HG02884 (cell line): Measurements from ENCODE around the gene SLC12A7.

Experiments
- ATAC-seq: cut with Tn5 transposase; IDR thresholded peaks from one replicate; pipeline ENCODE4 v1.9.1; 2021; ENCODE audit warnings: mild to moderate bottlenecking, moderate library complexity; ENCODE audit not compliant: unreplicated experiment

Gene SLC12A7

DNA sequence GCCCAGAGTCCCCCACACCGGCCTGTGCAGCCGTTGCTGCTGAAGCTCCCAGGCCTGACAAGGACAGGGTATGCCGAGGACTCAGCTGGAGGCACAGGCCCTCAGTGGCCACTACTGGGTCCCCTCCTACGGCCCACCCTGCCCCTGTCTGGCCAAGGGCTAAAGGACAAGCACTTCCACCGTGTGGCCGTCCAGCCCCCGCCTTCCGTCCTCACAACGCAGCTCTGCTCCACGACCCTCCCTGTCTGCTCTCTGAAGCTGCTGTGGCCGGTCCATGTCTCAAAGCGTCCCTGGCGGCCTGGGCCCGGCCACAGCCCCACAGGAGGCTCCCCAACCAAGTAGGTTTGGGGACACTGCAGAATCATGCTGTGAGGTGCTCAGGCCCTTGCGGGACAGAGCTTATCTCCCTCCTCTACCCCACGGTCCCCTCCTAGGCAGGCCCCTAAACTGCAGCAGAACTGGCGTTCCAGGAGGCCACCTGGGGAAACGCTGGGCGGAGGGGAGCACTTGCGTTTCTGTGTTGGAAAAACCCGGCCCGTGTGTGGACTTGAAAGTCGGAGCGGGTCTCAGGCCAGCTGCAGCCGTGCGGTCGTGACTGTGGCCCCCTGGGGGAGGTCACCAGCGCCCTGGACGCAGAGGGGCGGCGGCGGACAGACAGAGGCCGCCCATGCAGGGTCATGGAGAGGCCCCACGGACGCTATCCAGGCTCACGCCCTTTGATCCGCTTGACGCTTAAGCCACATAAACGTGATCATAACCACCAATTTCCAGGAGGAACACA lies 57.7 kb downstream of the SLC12A7 start:
- no peak for ATAC-seq

DNA sequence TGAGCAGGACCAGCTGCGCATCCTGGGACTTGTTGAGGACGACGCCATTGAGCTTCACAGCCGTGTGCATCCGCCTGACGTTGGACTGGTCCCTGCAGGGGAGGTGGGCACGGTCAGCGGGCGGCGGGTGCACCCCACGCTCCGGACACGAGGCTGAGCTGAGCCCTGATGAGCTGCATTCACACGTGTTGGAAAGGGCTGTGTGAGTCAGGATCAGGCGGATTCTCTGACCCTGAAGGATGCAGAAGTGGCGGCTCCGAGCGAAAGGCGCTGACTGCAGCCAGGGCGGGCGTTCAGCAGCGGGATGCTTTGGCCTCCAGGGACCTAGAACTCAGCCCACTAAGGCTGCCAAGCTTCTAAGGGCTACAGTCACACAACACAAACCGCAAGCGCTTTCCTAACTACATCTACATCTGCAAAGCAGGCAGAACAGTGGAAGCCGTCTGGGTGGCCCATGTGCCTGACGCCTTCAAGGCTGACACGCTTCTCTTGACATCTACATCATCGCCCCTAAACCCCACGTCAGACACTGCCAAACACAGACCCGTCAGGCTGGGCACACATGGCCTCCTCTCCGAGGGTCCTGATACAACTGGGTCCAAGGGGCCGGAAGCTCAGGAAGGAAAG lies 58.4 kb downstream of the SLC12A7 start:
- no peak for ATAC-seq

DNA sequence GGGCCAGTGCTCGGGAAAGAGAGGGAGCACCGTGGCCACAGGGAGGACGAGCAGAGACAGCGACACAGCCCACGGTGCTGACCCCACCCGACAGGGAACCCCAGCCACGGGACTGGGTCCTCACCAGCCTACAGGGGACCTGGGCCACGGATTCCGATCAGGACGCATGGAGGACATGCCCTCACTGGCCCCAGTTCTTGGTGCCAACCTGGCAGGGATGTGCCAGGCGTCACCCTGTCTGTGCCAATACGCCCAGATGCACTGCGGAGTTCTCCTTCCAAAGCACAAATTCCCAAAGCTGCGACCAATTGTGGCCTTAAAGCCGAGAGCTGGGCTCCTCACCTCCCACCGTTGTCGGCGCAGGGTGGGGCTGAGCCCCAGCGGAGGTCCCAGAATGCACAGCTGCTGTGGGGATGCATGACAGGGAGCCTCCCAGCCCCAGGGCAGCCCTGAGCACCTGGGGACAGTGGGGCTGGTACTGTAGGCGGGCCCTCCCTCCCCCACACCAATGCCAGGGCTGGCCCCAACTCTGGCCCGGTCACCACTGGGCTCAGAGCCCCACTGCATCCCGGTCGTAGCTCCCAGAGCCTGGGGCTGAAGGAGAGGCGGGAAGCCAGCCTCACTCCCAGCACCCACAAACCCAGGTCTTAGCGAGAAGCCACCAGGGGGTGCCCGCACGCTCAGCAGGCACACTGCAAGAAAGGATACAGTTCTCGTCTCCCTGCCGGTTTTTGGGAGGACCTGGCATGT lies 59.0 kb downstream of the SLC12A7 start:
- no peak for ATAC-seq

DNA sequence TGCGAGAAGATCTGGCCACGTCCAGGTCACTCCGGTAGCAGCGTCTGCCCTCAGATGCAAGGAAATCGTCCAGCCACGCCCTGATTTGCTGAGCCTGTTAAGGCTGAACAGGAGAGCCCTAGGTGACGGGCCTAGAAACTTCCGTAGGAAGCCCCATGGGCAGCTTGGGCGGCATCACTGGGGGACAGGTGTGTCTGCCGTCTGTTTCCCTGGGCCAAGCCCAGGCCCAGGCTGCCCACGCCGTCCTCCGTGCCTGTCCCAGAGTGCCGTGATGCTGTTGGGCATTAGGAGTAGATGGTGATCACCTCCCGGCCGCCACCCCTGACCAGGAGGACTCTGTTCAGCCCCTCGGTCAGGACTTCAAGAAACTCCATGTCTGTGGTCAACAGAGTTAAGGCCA lies 59.8 kb downstream of the SLC12A7 start:
- no peak for ATAC-seq

DNA sequence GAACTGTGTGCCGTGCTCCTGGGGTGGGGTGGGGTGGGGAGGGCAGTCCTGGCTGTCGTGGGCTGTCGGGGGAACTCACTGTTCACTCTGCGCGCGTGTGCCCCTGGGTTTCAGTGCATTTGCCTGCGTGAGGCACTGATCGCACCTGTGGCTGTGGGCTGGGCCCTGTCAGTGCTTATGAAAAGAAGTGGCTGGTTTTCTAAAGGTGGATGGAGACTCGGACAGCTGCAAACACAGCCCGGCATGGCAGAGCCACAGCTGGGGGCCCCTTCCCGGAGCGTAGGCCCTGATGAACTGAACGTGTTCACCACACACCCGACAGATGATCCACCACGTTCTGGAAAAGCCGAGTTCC lies 60.5 kb downstream of the SLC12A7 start:
- ATAC-seq: no peak

DNA sequence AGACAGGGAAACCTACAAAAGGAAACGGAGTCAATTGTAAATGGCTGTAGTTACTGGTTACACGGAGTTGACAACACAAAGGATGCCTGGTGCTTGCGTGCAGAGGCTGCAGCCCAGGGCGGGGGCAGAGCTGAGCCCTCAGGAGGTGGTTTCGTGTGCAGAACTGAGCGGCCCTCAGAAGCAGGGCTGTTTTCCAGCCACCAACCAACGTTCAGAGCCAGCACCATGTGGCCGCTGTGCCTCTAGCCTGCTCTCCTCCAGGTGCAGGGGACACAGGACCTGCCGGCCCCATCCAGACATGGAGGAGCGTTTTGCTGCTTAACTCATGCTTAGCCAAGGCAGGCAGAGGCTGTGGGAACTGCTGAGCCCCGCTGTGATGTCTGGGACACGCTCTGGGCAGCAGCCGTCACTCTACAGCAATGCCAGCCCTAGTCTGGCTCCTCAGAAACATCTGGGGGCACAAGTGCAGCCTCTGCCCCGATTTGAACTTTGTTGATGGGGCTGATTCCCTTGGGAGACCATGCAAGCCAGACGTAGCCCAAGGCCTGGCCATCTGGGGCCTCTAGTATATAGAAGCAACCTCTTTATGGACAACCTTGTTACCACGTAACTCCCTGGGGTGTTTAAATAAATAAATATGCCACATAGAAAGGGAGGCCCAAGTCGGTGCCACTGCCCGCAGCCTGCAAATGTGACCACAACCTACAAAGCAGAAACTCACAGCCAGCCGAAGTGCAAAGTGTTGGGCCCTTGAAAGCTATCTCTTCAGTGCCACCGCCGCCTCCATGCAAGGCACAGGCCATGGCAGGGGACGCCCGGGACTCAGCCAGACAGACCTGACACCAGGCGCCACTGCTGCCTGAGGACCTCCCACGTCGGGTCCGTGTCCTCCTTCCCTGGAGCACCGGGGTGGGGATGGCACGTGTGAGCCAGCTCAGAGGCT lies 61.2 kb downstream of the SLC12A7 start:
- ATAC-seq: no peak

DNA sequence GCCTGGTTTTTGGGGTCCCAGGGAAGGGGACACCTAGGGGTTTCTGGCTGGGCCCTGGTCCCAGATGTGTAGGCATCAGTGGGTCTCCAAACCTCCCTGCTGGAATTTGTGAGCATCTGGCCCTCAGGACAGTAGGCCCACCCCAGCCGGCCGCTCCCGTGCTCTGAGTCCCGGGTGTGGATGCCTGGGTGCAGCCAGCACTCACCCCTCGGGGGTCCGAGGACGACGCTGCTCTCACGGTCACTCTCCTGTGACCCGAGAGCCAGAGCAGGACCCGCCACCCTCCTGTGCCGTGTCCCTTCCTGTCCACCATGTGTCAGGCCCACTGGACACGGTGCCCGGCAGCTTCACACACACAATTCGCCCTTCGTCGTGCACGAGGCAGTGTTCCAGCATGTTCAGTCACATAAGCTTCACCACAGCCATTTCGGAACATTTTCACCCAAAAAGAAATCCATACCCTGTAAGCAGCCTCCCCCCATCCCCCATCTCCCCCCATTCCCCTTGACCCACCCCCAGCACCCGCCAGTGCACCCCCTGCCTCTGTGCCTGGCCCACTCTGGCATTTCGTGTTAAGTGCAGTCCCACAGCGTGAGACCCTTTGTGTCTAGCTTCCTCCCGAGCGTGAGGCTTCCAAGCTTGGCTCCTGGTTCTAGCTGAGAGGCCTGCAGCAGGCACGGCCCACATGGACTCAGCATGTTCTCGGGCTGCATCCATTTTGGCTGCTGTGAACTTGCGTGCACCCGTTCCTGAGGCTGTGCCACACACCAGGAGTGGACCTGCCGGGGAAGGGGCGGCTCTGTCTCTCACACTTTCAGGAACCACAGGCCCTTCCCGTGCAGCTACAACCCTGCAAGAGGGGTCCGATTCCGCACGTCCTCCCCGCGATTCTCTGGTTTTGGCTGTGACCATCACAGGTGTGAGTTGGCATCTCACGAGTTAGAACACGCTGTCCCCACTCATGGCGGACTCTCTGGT lies 62.7 kb downstream of the SLC12A7 start:
- no peak for ATAC-seq

DNA sequence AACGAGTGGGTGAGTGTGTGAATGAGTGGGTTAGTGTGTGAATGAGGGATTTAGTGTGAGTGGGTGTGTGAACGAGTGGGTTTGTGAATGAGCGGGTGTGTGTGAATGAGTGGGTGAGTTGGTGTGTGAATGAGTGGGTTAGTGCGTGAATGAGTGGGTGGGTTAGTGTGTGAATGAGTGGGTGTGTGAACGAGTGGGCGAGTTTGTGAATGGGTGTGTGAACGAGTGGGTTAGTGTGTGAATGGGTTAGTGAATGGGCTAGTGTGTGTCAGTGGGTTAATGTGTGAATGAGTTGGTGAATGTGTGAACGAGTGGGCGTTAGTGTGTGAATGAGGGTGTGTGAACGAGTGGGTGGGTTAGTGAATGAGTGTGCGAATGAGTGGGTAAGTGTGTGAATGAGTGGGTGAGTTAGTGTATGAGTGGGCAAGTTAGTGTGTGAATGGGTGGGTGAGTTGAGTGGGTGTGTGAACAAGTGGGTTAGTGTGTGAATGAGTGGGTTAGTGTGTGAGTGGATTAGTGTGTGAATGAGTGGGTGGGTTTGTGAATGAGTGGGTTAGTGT lies 63.6 kb downstream of the SLC12A7 start:
- ATAC-seq: no peak

DNA sequence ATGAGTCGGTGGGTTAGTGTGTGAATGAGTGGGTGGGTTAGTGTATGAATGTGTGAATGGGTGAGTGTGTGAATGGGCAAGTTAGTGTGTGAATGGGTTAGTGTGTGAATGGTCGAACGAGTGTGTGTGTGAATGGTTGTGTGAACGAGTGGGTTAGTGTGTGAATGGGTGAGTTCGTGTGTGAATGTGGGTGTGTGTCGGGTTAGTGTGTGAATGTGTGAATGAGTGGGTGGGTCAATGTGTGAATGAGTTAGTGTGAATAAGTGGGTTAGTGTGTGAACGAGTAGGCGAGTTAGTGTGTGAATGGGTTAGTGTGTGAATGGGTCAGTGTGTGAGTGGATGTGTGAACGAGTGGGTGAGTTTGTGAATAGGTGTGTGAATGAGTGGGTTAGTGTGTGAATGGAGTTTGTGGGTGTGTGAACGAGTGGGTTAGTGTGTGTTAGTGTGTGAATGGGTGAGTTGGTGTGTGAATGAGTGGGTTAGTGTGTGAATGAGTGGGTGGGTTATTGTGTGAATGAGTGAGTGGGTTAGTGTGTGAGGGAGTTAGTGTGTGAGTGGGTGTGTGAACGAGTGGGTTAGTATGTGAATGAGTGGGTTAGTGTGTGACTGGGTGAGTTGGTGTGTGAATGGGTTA lies 64.4 kb downstream of the SLC12A7 start:
- ATAC-seq: no peak

DNA sequence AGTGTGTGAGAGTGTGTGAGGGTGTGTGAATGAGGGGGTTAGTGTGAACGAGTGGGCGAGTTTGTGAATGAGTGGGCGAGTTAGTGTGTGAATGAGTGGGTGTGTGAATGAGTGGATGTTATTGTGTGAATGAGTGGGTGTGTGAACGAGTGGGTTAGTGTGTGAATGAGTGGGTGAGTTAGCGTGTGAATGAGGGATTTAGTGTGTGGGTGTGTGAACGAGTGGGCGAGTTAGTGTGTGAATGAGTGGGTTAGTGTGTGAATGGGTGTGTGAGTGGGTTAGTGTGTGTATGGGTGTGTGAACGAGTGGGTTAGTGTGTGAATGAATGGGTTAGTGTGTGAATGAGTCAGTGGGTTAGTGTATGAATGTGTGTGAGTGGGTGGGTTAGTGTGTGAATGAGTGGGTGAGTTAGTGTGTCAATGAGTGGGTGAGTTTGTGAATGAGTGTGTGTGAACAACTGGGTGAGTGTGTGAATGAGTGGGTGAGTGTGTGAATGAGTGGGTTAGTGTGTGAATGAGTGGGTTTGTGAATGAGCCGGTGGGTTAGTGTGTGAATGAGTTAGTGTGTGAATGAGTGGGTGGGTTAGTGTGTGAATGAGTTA lies 65.8 kb downstream of the SLC12A7 start:
- no peak for ATAC-seq

DNA sequence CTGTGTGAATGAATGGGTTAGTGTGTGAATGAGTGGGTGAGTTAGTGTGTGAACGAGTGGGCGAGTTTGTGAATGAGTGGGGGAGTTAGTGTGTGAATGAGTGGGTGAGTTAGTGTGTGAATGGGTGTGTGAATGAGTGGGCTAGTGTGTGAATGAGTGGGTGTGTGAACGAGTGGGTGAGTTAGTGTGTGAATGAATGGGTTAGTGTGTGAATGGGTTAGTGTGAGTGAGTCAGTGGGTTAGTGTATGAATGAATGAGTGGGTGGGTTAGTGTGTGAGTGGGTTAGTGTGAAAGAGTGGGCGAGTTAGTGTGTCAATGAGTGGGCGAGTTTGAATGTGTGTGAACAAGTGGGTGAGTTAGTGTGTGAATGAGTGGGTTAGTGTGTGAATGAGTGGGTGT lies 67.7 kb downstream of the SLC12A7 start:
- ATAC-seq: no peak

DNA sequence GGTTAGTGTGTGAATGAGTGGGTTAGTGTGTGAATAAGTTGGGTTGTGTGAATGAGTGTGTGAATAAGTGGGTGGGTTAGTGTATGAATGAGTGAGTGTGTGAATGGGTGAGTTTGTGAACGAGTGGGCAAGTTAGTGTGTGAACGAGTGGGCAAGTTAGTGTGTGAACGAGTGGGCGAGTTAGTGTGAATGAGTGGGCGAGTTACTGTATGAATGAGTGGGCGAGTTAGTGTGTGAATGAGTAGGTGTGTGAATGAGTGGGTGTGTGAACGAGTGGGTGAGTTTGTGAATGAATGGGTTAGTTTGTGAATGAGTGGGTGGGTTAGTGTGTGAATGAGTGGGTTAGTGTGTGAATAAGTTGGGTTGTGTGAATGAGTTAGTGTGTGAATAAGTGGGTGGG lies 68.5 kb downstream of the SLC12A7 start:
- no peak for ATAC-seq

DNA sequence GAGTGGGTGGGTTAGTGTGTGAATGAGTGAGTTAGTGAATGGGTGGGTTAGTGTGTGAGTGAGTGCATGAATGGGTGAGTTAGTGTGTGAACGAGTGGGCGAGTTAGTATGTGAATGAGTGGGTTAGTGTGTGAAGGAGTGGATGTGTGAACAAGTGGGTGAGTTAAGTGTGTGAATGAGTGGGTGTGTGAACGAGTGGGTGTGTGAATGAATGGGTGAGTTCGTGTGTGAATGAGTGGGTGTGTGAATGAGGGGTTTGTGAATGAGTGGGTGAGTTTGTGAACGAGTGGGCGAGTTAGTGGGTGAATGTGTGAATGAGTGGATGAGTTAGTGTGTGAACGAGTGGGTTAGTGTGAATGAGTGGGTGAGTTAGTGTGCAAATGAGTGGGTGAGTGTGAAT lies 69.2 kb downstream of the SLC12A7 start:
- ATAC-seq: no peak

DNA sequence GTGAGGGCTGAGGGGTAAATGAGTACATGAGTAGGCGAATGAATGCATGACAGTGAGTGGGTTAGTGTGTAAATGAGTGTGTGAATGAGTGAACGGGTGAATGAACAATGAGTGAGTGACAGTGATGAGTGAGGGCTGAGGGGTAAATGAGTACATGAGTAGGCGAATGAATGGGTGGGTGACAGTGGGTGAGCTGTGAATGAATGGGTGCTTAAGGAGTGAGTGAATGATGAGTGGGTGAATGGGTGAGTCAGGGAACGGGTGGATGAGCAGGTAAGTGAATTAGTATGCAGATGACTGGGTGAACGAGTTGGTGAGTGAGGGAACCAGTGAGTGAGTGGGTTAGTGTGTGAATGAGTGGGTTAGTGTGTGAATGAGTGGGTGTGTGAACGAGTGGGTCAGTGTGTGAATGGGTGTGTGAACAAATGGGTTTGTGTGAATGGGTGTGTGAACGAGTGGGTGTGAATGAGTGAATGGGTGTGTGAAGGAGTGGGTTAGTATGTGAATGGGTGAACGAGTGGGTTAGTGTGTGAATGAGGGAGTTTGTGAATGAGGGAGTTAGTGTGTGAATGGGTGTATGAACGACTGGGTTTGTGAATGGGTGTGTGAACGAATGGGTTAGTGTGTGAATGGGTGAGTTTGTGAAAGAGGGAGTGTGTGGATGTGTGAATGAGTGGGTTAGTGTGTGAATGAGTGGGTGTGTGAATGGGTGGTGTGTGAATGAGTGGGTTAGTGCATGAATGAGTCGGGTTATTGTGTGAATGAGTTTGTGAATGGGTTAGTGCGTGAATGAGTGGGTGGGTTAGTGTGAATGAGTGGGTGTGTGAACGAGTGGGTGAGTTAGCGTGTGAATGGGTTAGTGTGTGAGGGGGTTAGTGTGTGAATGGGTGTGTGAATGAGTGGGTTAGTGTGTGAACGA lies 70.4 kb downstream of the SLC12A7 start:
- ATAC-seq: no peak

DNA sequence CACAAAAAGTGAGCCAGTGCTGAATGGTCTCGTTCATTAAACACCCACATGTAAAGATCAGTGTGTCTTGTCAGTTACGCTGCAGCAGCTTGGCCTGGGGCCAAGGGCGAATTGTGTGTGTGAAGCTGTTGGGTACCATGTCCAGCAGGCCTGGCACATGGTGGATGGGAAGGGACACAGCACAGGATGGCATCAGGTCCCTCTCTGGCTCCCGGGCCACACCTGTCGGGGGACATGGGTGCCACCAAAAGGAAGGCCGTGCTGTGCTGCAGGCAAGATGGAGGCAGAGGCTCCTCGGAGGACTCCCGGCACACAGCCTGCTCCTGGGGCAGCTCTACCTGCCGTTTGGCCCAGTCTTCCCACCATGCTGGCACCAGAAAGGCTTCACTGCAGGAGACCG lies 71.3 kb downstream of the SLC12A7 start:
- ATAC-seq: no peak

DNA sequence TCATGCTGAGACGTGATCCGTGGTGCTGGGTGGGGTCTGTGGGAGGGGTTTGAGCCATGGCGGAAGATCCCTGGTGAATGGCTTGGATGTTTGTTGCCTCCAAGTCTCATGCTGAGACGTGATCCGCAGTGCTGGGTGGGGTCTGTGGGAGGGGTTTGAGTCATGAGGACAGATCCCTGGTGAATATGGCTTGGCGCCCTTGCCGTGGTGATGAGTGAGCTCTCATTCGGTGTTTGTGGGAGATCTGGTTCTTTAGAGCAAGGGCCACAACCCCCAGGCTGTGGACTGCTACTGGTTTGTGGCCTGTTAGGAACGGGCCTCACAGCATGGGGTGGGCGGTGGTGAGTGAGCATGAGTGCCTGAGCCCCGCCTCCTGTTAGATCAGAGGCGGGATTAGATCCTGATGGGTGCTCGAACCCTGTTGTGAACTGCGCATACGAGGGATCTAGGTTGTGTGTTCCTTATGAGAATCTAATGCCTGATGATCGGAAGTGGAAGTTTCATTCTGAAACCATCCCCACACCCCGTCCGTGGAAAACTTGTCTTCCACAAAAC lies 72.1 kb downstream of the SLC12A7 start:
- no peak for ATAC-seq

DNA sequence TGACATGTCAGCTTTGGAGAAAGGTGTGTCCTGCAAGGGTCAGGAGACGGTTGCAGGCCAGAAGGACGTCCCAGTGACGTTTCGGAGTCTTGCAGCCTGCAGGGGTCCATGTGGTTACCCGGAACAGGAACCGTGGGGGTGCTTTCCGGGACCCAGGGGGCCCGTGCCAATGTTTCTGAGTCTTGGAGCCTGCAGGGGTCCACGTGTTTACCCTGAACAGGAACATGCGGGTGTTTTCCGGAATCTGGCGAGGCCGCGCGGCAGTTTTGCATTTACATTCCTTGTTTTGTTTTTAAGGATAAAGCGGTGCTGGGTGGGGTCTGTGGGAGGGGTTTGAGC lies 72.7 kb downstream of the SLC12A7 start:
- ATAC-seq: no peak
